MM.1S (cell line): ENCODE measurements around the gene IL17D.

Source experiments
- CTCF ChIP-seq: fragments of 300-600 bp; sonication (generic); IDR thresholded peaks from 2 replicates; pipeline ENCODE4 v1.5.1; 2016; ENCODE audit warnings: antibody characterized with exemption, low read length, mixed read lengths
- EZH2 ChIP-seq: fragments of 300-600 bp; sonication (generic); optimal IDR thresholded peaks from 2 replicates; pipeline ENCODE3; 2017; ENCODE audit warnings: low read depth, mild to moderate bottlenecking, antibody characterized with exemption, low read length, mixed read lengths
- EZH2phosphoT487 ChIP-seq: fragments of 300-600 bp; sonication (generic); IDR thresholded peaks from 2 replicates; pipeline ENCODE4 v1.6.1; 2018; ENCODE audit warnings: antibody characterized with exemption, low read length

- TF ChIP-seq CTCF (no peak), EZH2phosphoT487 (no peak), EZH2 (no peak)
Observed at GRCh38 chr13:20689291-20689690, 14.2 kb upstream of the IL17D start.
